Adrenal gland (tissue), 5 donors: ENCODE data around the gene CCDC158.

Experiments used
- CTCF ChIP-seq, 6 experiments: fragments of 450-650 bp in 4 of 6; fragments of 200-600 bp in 2 of 6; sonication (generic) in 1 of 6; IDR thresholded peaks; 1 replicate in 5 of 6; 2 replicates in 1 of 6; pipeline versions ENCODE4 v1.5.1 to v1.8.0; 2016 to 2021; ENCODE audit warnings: antibody characterized with exemption in 6 of 6, mild to moderate bottlenecking in 2 of 6, moderate library complexity in 1 of 6
- POLR2A ChIP-seq, 2 donors: fragments of 450-650 bp; IDR thresholded peaks; one replicate each; pipeline ENCODE4 v1.6.1; 2017; ENCODE audit warnings: antibody characterized with exemption in 2 of 2, mild to moderate bottlenecking in 2 of 2, moderate library complexity in 1 of 2
- donor health status: DM: no; HTN: no; CAD: no.

GRCh38 chr4:76307660-76308014 lies 113.3 kb downstream of the CCDC158 start:
- no peak for TF ChIP-seq CTCF (IDR thresholded peaks at IDR 0.05)
- no peak for TF ChIP-seq POLR2A (IDR thresholded peaks at IDR 0.05)
